ENCODE data around the gene CA11. TPM values are rescaled to one million over a fixed set of nuclear protein-coding genes. Genes with fewer than 3 reads are reported as not detected.

The CA11 gene
- total RNA-seq, 4 donors from 2014 or later: 7.3 to 37.5 (median 10.3) TPM

DNA sequence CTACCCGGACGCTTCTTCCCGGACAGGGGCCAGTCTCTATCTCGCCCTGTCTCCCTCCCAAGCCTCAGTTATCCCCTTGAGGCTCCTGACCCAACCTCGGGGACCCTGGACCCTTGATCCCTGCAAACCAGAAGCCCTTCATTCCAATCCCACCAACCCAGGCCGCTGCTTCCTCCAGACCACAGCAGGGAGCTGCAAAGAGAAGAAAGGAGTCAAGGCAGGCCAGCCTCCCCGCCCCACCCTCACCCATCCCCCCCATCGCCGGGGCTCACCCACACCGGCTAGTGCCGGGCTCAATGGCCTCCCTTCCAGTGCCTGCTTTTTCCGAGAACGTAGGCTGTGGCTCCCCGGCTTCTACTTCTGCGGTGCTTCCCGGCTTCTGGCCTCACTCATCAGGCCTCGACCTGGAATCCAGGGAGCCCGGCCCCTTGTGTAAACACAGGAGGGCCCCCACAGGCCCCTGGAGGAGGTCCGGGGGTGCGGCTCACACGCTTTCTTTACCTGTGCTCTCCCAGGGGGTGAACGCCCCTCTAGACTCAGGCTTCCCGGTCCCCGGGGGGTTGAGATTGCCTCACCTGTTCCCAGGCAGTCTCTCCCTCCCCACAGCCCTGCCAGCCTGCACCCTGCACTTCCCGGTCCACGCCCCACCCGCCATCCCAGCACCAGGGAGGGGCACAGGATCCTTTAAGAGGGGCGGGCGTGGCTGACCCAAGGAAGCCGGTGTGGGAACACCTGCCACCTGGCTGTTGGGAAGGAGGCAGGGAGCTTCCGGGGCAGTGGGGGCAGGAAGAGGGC, 31.4 kb downstream of the CA11 start, which contains the start of gene FAM83E:
Gene FAM83E (minus strand): TSS at position 641 of the 795 bp plus-strand sequence. CDS start 1,704 bp downstream, outside the sequence.
- TF ChIP-seq, protein P1, sequence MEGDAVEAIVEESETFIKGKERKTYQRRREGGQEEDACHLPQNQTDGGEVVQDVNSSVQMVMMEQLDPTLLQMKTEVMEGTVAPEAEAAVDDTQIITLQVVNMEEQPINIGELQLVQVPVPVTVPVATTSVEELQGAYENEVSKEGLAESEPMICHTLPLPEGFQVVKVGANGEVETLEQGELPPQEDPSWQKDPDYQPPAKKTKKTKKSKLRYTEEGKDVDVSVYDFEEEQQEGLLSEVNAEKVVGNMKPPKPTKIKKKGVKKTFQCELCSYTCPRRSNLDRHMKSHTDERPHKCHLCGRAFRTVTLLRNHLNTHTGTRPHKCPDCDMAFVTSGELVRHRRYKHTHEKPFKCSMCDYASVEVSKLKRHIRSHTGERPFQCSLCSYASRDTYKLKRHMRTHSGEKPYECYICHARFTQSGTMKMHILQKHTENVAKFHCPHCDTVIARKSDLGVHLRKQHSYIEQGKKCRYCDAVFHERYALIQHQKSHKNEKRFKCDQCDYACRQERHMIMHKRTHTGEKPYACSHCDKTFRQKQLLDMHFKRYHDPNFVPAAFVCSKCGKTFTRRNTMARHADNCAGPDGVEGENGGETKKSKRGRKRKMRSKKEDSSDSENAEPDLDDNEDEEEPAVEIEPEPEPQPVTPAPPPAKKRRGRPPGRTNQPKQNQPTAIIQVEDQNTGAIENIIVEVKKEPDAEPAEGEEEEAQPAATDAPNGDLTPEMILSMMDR (IDR thresholded peaks at IDR 0.05): no peak
- no peak for TF ChIP-seq POLR2A (IDR thresholded peaks at IDR 0.05)
- no peak for DNase-seq (ENCODE audit: low spot score in 2 of 2)
- WGBS, 2 donors: 39 to 44% methylated on average over 27 to 30 of the region's 31 CpGs
- H3K4me3 ChIP-seq (ENCODE audit: low read depth, poor library complexity, severe bottlenecking): no peak within 1 kb of the TSS
- intact Hi-C loops (cut with DNase I; ENCODE audit: low total_unique reads): no loop called here

DNA sequence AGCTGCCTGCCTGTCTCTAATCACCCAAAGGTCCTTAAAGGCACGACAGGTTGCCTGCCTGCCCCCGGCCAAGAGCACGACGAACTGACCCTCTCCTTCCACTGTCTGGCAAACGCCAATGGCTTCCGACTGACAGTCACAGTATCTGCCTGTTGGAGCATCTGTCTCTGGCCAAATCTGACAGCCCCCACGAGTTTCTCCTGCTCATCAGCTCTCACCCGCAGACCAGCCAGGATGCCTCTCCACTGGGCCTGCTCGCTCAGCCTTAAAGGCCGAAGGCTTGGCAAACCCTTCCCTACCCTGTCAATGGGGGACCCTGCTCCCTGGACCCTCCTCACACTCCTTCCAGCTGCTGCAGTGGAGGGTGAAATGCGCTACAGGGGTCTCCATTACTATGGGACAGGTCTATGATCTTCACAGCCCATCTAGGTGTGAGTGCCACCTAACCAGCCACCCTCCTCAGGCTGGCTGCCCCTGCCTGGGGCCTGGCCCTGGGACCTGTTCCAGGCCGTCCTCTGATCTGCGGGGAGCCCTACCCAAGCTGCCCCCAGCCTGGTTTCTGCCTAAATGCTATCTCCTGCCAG, 32.0 kb downstream of the CA11 start:
- intact Hi-C loops (cut with DNase I; ENCODE audit: low total_unique reads): no loop called here
- no peak for DNase-seq (ENCODE audit: low spot score in 2 of 2)

GRCh38 chr19:48613024-48613851, 32.7 kb downstream of the CA11 start:
- no peak for DNase-seq (ENCODE audit: low spot score in 2 of 2)
- 83 to 86% methylated on average over 21 to 29 of the region's 39 CpGs for WGBS, 2 donors
- intact Hi-C loops (cut with DNase I; ENCODE audit: low total_unique reads): no loop called here
- no peak overlapping the region for H3K4me3 ChIP-seq (ENCODE audit: low read depth, poor library complexity, severe bottlenecking)
- TF ChIP-seq POLR2A (IDR thresholded peaks at IDR 0.05): no peak
- TF ChIP-seq, protein P1 (IDR thresholded peaks at IDR 0.05): no peak

More for the DNA sequence above, 32.0 kb downstream of the CA11 start:
- TF ChIP-seq POLR2A (IDR thresholded peaks at IDR 0.05): no peak
- TF ChIP-seq, protein P1 (IDR thresholded peaks at IDR 0.05): no peak
- 73 to 78% methylated on average over 13 of the region's 13 CpGs for WGBS, 2 donors
- no peak overlapping the region for H3K4me3 ChIP-seq (ENCODE audit: low read depth, poor library complexity, severe bottlenecking)

DNA sequence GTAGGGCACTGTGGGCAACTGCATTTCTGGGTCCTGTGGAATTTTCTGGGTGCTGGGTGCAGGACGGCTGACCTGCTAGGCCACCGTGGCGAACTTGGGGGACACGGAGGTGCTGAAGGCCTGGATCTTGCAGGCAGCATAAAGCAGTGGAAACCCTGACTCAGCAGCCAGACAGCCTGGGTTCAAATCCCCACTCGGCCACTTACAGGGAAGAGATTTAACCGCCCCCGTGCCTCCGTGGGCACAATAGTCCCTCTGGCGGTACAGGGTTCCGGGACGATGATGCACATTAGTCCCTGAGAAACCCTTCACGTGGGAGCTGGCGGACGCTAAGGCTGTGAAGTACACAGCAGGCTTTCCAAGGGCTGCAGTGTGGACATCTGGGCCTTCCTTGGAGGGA, 34.1 kb downstream of the CA11 start:
- intact Hi-C loops (cut with DNase I; ENCODE audit: low total_unique reads): no loop called here

DNA sequence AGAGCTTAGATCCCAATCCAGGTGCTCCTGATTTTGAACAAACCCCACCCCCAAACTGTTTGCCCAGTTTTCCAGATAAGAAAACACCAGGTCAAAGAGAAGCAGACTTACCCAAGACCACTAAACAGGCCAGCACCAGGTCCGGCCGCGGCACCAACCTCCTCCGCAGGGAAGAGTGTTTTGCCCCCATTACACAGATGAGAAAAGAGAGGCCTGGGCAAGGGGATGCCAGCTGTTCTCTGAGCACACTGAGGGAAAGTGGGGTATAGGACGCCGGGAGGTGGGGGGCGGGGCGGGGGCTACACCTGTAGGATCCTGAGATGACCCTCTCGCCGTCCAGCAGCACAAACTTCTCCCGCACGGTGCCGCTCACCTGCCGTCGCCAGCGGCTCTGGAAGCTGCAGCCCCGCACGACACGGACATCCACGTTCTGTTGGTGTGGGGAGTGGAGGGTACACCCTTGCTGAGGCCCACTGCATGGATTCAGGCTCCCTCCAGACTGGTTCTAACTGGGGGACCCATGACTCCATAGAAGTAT, 36.3 kb downstream of the CA11 start:
- no peak for DNase-seq (ENCODE audit: low spot score in 2 of 2)
- 91% methylated on average over 20 of the region's 20 CpGs for whole genome bisulfite sequencing, 2 donors

More for the DNA sequence above, 34.1 kb downstream of the CA11 start:
- DNase-seq (ENCODE audit: low spot score in 2 of 2): no peak
- no peak overlapping the region for H3K4me3 ChIP-seq (ENCODE audit: low read depth, poor library complexity, severe bottlenecking)
- 85 to 87% methylated on average over 14 of the region's 14 CpGs for WGBS, 2 donors
- TF ChIP-seq POLR2A (IDR thresholded peaks at IDR 0.05): no peak
- TF ChIP-seq, protein P1 (IDR thresholded peaks at IDR 0.05): no peak

More for the DNA sequence above, 36.3 kb downstream of the CA11 start:
- H3K4me3 ChIP-seq (ENCODE audit: low read depth, poor library complexity, severe bottlenecking): no peak overlapping the region
- TF ChIP-seq POLR2A (IDR thresholded peaks at IDR 0.05): no peak
- TF ChIP-seq, protein P1 (IDR thresholded peaks at IDR 0.05): no peak
- intact Hi-C loops (cut with DNase I; ENCODE audit: low total_unique reads): no loop called here

All from lower leg skin (tissue), 4 donors.